Activated T-cell treated with anti-CD3 and anti-CD28 coated beads for 1 hour (primary cell): ENCODE measurements around the gene NFIC.
"Not testable (repeated sequence)": the region's sequence is repeated elsewhere in the genome, so short reads cannot be mapped to it uniquely, and the experiment has no call there.

Experiments used
- DNase-seq: peaks from one replicate; pipeline ENCODE4 v3.0.0-alpha.2; 2020; ENCODE audit warnings: low read depth

Gene NFIC

DNA sequence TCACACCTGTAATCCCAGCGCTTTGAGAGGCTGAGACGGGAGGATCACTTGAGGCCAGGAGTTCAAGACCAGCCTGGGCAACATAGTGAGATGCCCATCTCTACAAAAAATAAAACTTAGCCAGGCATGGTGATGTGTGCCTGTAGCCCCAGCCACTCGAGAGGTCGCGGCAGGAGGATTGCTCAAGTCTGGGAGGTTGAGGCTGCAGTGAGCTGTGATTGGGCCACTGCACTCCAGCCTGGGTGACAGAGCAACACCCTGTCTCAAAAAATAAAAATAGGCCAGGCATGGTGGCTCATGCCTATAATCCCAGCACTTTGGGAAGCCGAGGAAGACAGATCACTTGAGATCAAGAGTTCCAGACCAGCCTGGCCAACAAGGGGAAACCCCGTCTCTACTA lies 32.9 kb downstream of the NFIC start:
- DNase-seq = not testable (repeated sequence)

GRCh38 chr19:3401004-3401768 lies 34.8 kb downstream of the NFIC start:
- no peak for DNase-seq

DNA sequence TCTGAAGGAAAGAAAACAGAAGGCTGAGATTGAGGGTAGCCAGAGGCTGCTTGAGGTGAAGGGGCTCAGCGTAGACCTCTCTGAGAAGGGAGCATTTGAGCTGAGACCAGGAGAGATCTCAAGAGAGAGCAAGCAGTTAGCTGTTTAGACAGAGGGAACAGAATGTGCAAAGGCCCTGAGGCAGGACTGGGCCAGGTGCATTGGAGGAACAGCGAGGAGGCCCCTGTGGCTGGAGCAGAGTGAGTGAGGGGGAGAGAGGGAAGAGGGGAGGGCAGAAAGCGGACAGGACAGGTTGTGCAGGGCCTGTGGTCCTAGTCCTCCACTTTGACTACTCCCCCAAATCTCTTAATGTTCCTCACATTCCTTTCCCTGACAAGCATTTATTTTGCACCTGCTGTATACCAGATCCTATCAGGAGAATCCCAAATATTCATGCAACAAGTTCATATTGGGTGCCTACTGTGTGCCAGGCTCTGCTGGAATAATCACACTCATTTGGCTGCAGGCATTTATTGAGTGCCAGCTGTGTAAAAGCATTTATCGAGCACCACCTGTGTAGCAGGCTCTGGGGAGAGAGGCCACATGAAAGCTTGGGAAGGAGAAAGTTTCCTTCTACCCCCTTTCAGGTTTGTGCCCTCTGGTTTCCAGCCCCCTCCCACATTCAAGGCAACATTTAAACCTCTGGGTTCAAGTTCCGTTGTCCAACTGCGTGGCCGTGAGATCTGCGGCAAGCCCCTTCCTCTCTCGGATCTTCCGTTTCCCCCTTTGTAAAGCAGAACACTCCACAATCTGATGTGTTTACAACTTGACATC lies 36.5 kb downstream of the NFIC start:
- no peak for DNase-seq

DNA sequence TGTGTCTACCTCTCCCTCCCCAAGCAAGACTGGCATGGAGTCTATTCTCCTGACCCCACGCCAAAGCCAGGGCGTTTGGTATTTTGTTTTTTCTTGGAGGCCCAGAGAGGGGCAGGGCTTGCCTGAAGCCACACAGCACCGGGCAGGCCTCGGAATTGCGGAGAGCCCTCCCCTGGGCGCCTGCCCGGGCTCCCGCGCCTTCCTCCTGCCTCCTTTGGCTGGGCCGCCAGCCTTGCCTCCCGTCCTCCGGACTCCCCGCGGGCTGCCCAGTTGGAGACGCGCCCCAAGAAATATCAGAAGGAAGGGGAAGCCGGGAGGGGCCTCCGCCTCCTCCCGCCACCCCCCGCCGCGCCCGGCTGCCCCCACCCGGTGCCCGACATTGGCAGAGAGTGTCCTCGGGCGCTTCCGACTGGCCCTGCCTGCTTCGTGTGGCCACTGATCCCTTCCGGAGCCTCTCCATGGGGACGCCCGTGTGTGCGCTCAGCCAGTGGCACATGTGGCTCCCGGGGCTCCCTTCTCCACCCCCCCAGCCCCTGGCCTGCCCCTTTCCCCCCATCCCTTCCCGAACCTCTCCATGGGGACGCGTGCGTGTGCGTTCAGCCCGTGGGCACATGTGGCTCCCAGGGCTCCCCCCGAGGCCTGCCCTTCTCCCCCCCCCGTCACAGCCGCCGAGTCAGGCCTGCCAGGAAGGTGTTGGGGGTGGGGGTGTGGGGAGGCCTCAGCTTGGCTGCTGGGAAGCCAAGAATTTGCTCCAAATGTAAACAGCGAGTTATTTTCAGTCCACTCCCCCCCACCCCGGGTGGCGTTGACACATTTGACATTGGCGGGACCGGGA lies 37.3 kb downstream of the NFIC start:
- DNase-seq = no peak

- no peak for DNase-seq
These were observed 38.2 kb downstream of the NFIC start for GRCh38 chr19:3404324-3405260.

DNA sequence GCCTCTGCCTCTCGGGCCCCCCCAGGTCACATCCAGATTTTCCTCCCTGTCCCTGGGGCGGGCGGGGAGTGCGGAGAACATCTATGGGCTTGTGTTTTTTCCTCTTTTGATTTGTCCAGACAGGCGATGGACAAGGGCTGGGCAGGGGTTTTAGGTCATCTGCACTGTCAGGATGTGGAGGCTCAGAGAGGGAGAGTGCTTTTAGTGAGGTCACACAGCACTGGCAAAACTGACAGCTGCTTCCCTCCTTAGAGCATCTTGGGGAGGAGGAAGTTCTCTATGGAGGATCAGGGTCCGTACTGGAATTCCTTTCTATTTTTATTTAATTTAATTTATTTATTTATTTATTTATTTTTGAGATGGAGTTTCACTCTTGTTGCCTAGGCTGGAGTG lies 38.9 kb downstream of the NFIC start:
- no peak for DNase-seq

GRCh38 chr19:3406571-3407111 lies 40.3 kb downstream of the NFIC start:
- DNase-seq = no peak

- DNase-seq = no peak
These were observed 41.5 kb downstream of the NFIC start for GRCh38 chr19:3407556-3408516.

DNA sequence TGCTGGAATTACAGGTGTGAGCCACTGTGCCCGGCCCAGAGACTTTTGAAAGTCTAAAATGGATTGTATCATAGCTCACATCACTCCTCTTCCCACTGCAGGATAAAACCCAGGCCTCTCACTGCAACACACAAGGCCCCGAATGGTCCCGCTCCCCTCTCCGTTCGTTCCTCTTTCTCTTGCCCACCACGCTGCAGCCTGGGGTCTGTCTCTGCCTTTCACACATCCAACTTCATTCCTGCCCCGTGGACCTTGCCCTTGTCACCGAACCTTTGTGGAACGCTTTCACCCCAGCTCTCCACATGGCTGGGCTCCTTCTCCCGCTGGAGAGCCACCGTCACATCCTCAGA lies 42.6 kb downstream of the NFIC start:
- no peak for DNase-seq

GRCh38 chr19:3409346-3410064 lies 43.1 kb downstream of the NFIC start:
- no peak for DNase-seq

DNA sequence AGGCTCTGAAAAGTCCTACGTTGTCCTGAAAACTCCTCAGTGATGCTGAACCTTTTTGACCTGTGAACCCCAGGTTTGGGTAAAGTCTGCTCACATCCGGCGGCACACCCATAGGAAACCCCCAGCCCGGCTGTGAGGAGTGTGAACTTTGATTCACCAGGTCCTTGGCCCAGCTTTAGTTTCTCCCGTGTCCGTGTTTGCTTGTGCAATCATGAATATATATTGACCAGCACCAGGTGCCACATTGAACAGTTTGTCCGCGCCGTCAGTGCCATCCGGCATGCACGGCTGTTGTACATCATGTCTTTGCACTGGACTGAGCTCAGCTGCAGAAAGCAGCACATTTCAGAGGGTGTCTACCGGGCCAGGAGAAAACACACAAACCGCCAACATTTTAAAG lies 45.3 kb downstream of the NFIC start:
- no peak for DNase-seq

DNA sequence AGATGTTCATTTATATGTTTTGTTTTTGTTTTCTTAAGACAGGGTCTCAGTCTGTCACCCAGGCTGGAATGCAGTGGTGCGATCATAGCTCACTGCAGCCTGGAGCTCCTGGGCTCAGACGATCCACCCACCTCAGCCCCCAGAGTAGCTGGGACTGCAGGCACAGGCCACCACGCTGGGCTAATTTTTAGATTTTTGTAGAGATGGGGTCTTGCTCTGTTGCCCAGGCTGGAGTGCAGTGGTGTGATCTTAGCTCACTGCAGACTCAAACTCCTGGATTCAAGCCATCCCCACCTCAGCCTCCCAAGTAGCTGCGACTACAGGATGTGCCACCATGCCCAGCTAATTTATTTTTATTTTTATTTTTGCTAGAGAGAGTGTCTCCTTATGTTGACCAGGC lies 45.7 kb downstream of the NFIC start:
- no peak for DNase-seq

GRCh38 chr19:3413796-3414327 lies 47.5 kb downstream of the NFIC start:
- DNase-seq = no peak

- DNase-seq = no peak
These were observed 49.3 kb downstream of the NFIC start for GRCh38 chr19:3415695-3416094.

DNA sequence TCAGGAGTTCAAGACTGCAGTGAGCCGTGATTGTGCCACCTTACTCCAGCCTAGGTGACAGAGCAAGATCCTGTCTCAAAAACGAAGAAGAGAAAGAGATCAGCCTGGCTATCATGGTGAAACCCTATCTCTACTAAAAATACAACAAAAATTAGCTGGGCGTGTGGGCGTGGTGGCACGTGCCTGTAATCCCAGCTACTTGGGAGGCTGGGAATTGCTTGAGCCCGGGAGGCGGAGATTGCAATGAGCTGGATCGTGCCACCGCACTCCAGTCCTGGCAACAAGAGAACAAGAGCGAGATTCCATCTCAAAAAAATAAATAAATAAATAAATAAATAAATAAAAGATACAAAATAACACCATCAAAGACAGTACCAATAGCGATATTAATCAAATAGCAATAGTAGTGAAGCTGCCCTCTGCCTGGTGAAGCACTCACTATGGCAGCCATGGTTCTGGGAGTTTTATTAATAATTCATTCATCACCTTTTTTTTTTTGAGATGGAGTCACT lies 53.9 kb downstream of the NFIC start:
- no peak for DNase-seq

- DNase-seq = no peak
These were observed 54.7 kb downstream of the NFIC start for GRCh38 chr19:3420909-3421619.

DNA sequence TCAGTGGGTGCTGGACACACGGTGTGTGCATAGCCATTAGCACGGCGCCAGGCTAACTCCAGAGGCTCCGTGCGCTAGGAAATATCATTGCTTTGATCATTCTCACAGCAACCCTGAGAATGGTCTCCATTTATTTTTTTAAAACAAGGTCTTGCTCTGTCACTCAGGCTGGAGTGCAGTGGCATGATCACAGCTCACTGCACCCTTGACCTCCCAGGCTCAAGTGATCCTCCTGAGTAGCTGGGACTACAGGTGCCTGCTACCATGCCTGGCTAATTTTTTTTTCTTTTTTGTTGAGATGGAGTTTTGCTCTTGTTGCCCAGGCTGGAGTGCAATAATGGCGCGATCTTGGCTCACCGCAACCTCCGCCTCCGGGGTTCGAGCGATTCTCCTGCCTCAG lies 55.3 kb downstream of the NFIC start:
- DNase-seq = not testable (repeated sequence)

- DNase-seq = no peak
These were observed 56.9 kb downstream of the NFIC start for GRCh38 chr19:3423183-3423829.
